Hypothalamus (tissue), 51 donors: ENCODE measurements around the gene RABAC1.

Experiments
- DNase-seq, 51 donors: peaks; one replicate each; lab custom pipeline; 2025; lab: John Stamatoyannopoulos, UW

The RABAC1 gene

GRCh38 chr19:41930926-41931592 is 28.1 kb downstream of the RABAC1 start:
- DNase-seq, result no peak

DNA sequence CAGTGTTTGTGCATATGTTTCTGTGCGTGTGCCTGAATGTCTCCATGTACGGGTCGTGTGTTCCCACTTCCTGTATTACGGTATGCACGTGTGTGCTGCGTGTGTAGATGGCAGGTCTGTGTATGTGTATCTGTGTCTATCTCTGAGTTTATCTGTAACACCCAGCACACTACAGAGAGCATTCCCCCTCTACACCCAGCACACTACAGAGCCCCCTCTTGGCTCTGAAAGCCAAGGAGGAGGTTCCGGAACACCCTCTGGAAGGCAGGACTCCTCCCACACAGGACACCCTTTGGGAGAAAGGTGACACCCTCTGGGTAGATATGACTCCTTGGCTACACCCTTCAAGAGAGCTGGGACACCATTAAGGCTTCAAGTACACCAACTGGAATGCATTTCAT is 28.8 kb downstream of the RABAC1 start:
- DNase-seq, result no peak

- DNase-seq, result no peak
Observed at GRCh38 chr19:41929536-41930071, 29.5 kb downstream of the RABAC1 start.

DNA sequence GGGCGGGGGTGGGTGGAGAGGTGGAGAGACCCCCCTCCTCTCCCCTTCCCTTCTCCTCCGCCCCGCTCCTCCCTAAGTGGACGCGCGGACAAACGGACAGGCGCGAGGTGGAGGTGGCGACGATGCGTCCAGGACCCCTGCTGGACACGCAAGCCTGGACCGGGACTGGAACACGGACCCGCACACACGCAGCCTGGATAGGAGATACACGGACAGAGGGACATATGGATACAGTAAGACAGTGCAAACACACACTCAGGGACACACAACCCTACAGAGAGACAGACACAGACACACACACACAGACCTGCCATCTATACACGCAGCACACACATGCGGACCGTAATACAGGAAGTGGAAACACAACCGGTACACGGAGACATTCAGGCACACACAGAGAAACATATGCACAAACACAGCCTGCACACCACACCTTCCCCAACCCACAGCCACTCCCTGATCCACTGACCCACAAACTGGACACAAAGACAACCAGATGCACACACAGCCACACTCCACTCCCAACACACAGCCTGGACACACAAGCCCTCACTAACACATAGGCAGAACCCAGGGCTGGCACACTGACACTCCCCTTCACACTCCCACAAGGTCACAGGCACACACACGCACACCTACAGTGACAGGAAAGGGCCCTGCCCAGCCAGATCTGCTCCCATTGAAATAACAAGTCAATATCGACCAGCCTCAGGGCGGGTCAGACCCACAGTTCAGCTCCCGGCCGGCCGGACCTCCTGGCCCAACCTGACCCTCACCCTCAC is 30.2 kb downstream of the RABAC1 start:
- DNase-seq, result no peak

DNA sequence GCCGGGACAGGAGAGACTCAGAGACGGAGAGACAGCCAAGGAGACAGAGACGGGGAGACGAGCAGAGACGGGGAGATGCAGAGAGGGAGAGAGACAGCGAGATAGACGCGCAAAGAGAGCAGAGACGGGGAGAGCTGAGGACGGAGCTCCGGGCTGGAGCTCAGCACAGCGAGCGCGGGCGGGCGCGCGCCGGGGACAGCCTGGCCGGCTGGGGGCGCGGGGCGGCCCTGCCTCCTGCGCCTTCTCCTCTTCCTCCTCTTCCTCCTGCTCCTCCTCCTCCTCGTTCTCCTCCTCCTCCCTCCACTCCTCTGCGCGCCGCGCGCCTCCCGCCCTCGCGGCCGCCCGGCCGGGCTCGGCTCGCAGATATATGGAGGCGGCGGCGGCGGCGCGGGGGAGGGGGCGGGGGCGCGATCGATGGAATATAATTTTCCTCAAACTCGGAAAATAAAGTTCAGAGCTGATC is 30.9 kb downstream of the RABAC1 start, which contains the start of gene ERFL:
TSS of gene ERFL (minus strand) at position 229 of the 463 bp plus-strand sequence. CDS start 15,530 bp downstream, outside the sequence.
- no peak for DNase-seq

- no peak for DNase-seq
Observed at GRCh38 chr19:41927497-41928192, 31.5 kb downstream of the RABAC1 start.

GRCh38 chr19:41926763-41927496 is 32.2 kb downstream of the RABAC1 start:
- no peak for DNase-seq

GRCh38 chr19:41926028-41926762 is 32.9 kb downstream of the RABAC1 start:
- no peak for DNase-seq

- no peak for DNase-seq
Observed at GRCh38 chr19:41925208-41926003, 33.7 kb downstream of the RABAC1 start.

DNA sequence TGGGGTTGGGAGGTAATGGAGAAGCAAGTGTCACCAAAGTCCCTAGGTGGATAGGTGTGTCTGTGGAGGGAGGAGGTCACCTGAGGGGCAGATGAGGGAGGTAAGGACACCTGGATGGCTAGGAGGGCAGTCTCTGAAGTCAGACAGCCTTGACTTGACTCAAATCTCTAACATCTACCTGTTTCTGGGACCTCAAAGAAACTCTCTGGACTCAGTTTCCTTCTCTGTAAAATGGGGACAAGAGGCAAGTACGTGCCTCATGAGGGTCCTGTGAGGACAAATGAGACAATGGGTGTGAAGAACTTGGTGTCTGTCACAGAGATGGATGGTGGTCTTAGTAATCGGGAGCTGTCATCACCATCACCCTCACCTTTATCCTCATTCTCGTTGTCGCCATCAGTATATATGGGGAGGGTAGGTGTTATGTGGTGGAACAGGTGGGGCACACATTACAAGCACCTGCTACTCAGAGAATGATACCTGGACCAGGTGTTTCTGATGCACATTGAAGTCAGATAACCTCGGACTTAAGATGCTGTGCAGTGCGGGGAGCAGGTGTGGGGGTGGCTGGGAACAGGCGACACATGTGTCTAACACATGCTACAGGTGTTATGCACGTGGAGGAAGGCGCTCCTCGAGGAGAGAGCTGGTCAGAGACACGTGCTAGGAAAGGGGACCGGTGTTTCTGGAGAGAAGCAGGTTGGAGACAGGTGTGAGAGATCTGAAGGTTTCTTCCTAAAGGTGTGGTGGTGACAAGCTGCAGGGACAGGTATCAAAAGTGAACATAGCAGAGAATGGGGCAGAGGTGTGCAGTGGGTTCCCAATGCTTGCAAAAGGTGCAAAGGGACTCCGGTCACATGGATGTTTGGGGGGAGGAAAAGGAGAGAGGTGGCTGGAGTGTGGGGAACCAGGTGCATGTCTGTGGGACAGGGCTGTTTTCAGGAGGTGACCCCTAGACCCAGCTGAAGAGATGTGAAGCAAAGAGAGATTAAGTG is 34.7 kb downstream of the RABAC1 start:
- no peak for DNase-seq

DNA sequence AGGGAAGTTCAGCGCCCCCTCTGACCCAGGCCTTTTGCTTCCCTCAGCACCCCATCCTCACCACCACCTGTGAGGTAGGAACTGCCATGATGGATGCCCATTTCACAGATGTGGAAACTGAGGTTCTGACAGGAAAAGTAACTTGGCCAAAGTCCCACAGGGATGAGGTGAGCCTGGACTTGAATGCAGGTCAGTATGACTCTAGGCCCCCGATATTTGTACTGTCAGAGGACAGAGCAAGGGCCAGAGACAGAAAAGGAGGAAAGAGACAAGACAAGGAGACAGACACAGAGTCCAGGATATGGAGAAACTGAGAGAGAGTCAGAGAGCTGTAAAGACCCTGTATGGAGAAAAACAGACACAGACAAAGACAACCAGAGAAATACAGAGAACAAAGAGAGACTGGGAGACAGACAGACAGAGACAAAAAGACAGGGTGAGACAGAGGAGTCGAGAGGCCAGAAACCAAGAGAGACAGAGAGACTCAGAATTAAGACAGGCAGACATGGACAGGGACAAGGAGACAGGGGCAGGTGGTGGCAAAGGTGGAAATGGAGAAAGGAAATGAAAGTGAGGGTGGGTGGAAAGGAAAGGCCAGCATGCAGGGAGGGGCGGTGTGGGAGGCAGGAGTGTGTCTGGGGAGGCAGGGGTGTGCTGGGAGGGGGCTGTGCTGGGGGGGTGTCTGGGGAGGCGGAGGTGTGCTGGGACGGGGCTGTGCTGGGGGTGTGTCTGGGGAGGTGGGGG is 35.9 kb downstream of the RABAC1 start:
- no peak for DNase-seq

DNA sequence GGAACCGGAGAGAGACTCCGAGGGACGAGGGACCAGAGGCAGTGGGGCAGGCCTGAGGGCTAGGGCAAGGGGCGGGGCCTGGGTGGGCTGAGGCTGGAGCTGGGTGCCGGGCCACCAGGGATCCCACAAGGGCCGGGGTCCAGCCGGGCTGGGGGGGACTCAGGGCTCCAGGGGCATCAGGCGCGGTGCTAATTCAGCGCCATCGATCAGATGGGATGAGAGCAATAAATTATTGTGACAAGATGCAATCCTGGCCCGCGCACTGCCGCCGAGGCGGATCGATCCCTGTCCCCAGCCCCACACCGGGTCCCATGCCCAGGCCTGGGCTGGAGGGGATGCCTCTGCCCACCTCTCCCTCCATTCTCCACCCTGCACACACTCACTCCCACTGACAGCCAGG is 36.5 kb downstream of the RABAC1 start:
- DNase-seq, result no peak

DNA sequence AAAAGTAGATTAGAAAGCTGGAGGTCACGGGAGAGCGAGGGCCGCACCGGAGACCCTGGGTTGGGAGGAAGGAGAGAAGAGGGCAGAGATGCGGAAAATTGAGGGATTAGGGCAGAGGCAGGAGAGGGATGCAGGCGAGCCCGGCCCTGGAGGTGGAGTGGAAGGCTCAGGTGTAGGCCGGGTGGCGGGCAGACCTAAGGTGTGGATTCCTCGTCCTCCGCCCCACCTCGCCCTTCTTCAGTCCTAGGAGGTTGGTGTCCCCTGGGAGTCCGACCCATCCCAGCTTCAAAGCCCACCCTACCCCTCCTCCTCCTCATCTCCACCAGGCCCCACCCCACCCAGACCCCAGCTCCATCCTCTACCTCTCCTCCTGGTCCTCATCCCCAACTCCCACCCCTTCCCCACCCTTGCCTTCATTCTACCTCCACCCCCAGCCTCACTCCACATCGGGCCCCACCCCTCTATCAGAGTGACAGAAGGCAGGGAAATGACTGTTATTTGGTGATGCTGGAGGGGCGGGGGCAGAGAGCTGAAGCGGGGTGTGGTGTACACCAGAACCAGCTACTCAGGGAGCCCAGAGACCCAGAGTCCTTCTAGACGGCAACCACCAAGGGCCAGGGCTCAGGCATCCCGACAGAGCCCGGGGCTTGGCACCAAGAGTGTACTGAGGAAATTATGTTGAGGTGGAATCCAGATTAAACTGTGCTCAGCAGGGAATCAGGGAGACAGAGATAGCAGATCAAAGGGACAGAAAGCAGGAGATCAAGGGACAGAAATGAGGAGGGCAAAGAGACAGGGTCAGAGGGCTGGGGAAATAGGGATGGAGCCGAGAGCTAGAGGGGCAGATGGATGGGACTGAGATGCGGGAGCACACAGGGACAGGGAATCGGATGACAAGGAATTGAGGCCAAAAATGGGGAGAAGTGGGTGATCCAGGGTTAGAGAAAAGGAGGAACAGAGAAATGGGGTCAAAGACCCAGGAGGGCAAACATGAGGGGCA is 37.2 kb downstream of the RABAC1 start:
- DNase-seq, result no peak

DNA sequence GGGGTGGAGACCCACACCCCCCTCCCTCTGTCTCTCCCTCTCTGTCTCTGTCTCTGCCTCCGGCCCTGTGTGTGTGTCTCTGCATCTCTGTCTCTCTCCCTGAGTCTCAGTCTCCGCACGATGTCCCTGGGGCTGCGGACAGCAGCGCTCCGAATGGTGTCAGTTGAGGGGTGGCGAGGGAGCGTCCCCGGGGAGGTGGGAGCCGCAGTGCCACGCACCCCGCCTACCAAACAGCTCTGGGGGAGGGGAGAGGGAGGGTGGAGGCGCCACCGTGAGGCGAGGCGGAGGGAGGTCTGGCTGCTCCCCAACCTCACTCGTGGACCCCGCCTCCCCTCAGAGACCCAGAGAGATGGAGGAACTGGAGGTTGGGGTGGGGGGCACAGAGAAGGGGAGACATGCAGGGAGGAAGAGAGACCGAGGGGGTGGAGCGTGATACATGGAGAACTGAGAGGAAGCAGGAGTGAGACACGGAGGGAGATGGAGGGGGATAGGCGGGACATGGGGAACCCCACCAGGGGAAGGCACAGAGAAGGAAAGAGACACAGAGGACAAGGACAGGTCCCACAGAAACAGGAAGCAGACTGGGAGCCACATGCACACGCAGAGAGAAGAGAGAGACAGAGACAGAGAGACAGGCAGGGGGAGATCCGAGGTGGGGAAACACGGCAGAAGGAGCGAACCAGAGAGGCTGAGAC is 38.1 kb downstream of the RABAC1 start:
- DNase-seq, result no peak
